Left renal cortex interstitium (tissue), 4 donors: ENCODE results near the gene DCTPP1. TPM values are rescaled to one million over a fixed set of nuclear protein-coding genes. Genes with fewer than 3 reads are reported as not detected.

Experiments
- DNase-seq, 4 donors: peaks; one replicate each; pipeline ENCODE4 v3.0.0-alpha.2; 2013; ENCODE audit warnings: low read depth in 4 of 4, low spot score in 2 of 4, missing footprints in 1 of 4
- polyA plus RNA-seq, 4 donors: library from polyadenylated mRNA; unstranded; fragments of 120-200 nt; gene quantifications; one replicate each; pipeline ENCODE4 v1.2.1, GENCODE V29; 2013; ENCODE audit not compliant: insufficient read length in 4 of 4

Gene DCTPP1
- polyA plus RNA-seq, 4 donors, result 44.1 to 64.1 (median 48.8) TPM

GRCh38 chr16:30449116-30449435, 19.2 kb upstream of the DCTPP1 start:
- no peak for DNase-seq

GRCh38 chr16:30447512-30448226, 17.8 kb upstream of the DCTPP1 start:
- DNase-seq, result peak in 1 of 4 donors; percentile 34

DNA sequence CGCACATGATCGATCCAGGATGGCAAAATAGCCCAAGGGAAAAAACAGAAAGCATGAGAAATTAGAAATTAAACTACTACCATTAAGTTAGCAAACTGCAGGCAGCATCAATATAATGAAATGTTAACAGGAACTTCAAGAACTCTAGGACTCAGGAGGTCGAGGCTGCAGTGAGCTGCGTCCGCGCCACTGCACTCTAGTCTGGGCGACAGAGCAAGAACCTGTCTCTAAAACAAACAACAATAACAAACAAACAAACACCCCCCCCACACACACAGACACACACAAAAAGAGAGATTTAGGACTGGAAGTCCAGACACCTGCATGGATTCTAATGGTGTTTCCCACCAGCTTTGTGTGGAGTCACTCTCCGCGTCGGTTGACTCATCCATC, 16.4 kb upstream of the DCTPP1 start:
- DNase-seq, result no peak

DNA sequence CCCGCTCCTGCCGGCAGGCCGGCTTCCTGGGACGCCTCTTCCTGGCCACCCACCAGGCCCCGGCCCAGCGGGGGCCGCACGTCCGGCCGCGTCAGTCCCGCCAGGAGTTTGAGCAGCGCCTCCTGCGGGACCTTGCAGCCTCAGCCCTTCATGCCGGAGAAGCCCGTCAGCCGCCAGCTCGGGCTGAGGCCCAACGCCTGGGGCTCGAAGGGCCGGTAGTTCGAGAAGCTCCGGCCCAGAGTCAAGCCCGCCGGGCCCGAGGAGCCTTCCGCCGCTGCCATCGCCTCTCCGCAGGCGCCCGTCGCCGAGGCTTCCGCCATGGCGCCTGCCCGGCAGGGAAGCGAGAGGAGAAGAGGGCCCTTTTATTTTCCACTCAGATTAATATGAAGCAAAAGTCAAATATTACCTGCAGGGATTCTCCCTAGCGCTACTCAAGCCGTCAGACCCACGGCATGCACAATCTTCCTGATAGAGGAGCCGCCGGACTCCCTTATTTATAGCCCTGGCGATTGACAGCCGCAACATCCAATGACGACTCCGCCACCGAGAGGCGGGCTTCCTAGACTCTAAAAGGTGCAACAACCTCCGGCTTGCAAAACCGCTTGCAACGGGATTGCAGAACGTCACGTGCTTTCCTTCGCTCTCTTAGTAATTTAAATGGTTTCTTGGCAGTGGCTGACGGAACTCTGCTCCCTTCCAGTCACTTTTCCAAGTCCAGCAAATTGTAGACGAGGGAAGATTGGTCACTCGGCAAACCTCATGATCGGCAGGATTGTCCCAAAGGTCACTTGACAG, 15.8 kb upstream of the DCTPP1 start, which contains the start of gene SEPHS2:
Gene SEPHS2 (minus strand): TSS at position 467 of the 795 bp plus-strand sequence. CDS start 147 bp downstream, at position 320.
- peak; percentile 91 to 97 (median 94) for DNase-seq

GRCh38 chr16:30445149-30445407, 15.2 kb upstream of the DCTPP1 start:
- DNase-seq, result no peak

DNA sequence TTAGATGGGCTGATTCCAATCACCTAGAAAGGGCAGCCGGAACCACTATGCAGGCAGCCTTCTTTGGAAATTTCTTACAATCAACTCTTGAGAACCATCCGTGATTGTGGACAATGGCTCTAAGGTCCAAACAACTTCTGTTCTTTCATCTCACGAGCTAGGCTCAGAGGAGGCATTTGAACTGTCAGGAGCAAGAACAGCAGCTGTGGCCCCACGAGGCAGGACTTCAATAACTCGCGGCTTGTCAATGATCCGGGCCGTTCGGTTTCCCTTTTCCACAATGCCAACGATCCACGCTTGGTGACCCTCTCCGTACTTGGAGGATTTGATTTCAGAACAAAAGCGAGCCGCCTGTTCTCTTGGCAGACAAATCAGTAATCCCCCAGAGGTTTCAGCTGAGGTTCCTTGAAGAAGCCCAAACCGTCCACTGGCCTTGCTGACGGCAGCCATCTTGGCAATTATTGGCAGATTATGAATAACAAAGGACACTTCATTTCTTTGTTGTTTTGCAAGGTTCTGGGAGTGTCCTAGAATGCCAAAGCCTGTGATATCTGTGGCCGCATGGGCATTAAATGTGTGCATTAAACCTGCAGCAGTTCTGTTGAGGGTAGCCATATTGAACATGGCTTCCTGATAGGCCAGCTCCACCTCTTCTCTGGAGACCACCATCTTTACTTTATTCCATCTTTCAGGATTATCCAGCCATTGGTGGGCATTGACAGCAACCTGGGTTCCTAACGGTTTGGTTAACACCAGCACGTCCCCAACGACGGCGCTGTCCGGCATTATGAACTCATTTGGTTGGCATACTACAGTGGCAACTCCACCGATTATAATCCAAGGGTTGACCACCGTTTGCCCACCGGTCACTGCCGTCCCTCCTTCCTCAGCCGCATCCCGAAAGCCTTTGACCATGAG, 14.7 kb upstream of the DCTPP1 start:
- no peak for DNase-seq

DNA sequence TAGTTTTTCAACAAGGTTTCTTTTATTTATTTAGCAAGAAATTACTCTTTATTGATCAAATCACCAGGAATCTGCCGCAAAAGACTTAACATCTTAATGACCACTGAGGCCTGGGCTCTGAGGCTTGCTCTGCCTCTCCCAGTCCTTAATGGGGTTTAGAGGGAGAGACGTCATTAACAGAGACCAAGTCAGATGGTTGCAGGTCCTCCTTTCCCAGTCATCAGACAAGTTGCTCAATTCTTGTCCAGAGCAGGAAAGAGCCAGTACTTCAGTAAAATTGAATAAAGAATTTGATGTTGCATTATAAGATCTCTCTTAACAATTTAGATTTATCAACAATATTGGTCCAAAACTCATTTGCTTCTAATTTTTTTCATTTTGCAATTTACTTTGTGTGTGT, 13.8 kb upstream of the DCTPP1 start:
- DNase-seq, result no peak

DNA sequence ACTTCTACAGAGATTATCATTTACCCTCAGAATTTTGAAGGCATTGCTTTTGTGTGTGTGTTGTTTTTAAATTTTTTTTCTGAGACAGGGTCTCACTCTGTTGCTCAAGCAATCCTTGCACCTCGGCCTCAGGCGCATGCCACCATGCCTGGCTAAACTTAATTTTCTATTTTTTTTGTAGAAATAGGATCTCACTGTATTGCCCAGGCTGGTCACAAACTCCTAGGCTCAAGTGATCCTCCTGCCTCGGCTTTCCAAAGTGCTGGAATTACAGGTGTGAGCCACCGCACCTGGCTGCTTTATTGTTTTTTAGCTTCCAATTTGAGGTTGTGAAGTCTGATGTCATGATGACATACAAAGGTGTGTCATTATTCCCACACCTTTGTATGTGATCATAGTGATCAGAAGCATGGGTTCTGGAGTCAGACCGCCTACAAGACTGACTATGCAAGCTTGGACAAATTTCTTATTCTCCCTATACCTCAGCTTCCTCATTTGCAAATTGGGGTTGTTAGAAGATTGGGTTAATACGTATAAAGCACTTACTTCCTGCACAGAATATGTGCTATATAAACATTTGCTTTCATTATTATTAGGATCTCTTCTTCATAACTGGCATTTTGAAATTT, 10.0 kb upstream of the DCTPP1 start:
- no peak for DNase-seq

GRCh38 chr16:30438835-30439234, 9.0 kb upstream of the DCTPP1 start:
- no peak for DNase-seq

GRCh38 chr16:30437511-30438046, 7.7 kb upstream of the DCTPP1 start:
- no peak for DNase-seq

DNA sequence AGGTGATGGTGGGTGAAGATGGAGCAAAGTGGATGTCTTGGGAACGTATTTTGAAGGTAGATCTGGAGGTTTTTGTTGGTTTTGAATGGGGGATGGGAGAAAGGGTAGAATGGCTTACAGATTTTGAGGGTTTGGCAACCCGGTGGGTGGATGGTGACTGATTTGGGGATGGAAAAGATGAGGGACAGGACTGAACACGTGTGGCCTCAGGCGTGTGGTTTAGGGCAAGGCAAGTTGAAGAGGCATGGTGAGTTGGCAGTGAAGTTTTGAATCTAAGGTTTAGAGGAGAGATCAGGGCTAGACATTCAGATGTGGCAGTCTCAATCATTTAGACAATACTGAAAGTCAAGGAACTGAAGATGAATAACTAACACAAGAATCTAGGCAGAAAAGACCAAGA, 5.0 kb upstream of the DCTPP1 start:
- no peak for DNase-seq

DNA sequence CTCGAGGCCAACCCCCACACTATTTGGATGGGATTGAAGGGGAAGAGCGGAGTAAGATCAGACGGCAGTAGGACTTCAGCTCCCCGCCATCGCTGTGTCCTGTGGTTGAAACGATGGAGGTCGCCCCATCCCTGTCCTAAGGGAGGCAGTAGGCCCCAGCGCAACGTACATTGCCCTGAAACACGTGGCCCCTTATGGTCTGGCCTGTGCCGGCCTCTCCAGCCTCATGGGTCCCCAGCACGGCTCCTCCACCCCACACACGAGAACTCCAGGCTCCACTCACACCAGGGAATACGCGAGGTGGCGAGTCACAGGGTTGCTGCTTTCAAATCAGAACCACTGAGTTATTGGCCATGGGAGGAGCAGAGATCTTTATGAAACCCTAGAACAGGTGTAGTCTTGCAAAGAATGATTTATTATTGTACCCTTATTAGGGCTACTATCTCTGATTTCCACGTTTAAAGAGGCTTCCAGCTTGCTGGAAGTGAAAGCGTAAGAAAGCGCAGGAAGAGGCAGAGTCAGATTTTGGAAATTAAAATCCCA, 669 bp upstream of the DCTPP1 start:
- DNase-seq, result no peak

GRCh38 chr16:30429418-30429677, 482 bp downstream of the DCTPP1 start:
- no peak for DNase-seq

DNA sequence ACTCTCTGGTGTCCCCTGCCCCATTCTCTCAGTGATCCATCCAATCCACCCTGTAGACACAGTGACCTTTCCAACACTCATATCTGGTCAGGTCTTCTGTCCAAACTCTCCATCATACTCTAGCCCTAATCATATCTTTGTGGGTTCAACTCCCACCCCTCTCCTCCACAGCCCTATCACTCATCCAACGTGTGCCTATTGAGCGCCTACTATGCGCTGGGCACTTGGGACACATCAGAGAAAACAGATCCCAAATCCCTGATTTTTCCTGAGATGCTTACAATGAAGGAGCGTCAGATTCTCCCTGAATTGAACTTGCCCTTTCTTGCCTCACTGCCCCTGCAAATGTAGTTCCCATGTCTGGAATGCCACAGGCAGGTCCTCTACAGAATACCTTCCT, 1.8 kb downstream of the DCTPP1 start:
- no peak for DNase-seq

DNA sequence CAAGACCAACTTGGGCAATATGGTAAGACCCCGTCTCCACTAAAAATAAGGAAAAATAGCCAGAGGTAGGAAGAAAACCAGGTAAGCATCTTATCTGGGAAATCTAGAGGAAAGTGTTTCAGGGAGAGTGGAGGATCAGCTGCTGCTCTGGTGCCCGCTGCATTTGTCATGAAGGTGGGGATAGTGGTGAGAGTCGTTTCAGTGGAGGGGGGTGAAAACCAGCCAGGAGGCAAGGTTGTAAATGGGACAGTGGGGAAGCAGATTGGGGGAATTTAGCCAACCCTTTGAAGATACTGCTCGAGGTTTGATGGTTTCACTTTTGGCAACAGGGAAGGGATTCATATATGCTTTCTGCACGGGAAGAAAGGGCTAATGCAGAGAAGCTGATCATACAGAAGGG, 8.8 kb downstream of the DCTPP1 start:
- DNase-seq, result no peak

DNA sequence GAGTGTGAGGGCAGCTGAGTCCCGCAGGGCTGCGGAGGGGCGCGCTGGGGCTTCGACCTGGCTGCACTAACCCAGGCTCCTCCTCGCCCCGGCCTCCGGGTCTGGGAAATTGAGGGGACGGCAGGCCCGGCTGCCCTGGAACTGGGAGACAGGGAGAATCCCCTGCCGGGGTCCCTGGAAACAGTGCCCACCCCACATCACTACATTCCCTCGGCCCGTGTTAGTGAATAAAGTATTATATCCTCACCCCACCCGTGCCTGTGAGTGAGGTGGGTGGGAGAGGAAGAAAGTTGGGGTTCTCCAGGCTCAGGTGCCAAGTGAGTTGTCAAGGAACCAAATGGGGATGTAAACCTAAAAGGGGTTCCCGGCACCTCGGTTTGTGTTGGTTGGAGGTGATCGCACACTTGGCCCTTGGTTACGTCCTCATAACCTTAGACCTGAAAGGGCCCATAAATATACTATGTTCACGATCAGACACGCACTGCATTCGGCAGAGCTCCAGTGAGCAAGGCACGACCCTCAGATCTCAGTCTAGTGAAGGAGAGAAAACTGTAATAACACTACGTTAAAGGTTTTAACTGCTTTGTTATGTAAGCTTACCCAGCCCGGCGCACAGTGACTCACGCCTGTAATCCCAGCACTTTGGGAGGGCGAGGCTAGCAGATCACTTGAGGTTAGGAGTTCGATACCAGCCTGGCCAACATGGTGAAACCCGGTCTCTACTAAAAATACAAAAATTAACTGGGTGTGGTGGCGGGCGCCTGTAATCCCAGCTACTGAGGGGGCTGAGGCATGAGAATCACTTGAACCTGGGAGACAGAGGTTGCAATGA, 11.3 kb downstream of the DCTPP1 start:
- no peak for DNase-seq

GRCh38 chr16:30417529-30418349, 12.1 kb downstream of the DCTPP1 start:
- peak in 2 of 4 donors; percentile 83 to 86 for DNase-seq

GRCh38 chr16:30416624-30417528, 13.0 kb downstream of the DCTPP1 start:
- no peak for DNase-seq
